Myocyte (in vitro differentiated cells): Measurements from ENCODE around the gene SLC25A11. TPM values are rescaled to one million over a fixed set of nuclear protein-coding genes. Genes with fewer than 3 reads are reported as not detected.

Experiments used
- DNase-seq: peaks from one replicate; pipeline ENCODE4 v3.0.0-alpha.2; 2012; ENCODE audit warnings: low read depth
- microRNA-seq: library from miRNA; unstranded; fragments of <30 nt; microRNA quantifications from one replicate; pipeline ENCODE4, GENCODE V29; 2016
- total RNA-seq: library from RNA; depleted of rRNA; stranded (reverse); fragments of >200 nt; gene quantifications from 2 replicates; pipeline ENCODE4 v1.2.3, GENCODE V29; 2014

Gene SLC25A11
- total RNA-seq, 1 donor from 2014 or later = 87.4 TPM

DNA sequence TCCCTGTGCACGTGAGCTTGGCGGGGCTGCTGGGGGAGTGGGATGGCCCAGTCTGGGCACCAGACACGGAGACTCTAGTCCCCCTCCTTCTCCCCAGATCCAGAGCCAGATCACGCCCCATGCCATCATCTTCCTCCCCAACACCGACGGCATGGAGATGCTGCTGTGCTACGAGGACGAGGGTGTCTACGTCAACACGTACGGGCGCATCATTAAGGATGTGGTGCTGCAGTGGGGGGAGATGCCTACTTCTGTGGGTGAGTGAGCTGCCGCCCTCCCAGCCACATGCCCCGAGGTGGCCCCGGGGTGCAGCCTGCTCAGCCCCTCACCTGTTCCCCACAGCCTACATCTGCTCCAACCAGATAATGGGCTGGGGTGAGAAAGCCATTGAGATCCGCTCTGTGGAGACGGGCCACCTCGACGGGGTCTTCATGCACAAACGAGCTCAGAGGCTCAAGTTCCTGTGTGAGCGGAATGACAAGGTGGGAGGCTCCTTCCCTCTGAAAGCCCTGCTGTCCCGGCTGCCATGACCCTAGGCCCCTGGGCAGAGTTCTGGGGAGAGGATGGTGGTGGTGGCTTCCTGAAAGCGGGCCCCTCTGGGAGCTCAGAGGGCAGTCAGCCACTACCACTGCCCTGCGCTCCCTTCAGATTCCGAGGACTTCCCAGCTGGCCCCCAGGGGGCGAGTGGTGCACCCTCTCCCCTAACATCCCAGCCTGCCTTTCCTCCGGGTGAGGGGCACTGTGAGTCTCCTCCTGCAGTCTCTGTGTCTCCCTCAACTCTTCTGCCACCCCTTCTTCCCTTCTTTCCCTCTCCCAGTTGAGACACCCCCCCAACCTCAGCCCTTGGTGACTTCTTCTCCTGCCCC is 43.3 kb downstream of the SLC25A11 start:
- no peak for DNase-seq

GRCh38 chr17:4895657-4896331 is 44.1 kb downstream of the SLC25A11 start:
- DNase-seq = no peak

- DNase-seq = no peak
Measured at GRCh38 chr17:4895121-4895520, 44.7 kb downstream of the SLC25A11 start.

DNA sequence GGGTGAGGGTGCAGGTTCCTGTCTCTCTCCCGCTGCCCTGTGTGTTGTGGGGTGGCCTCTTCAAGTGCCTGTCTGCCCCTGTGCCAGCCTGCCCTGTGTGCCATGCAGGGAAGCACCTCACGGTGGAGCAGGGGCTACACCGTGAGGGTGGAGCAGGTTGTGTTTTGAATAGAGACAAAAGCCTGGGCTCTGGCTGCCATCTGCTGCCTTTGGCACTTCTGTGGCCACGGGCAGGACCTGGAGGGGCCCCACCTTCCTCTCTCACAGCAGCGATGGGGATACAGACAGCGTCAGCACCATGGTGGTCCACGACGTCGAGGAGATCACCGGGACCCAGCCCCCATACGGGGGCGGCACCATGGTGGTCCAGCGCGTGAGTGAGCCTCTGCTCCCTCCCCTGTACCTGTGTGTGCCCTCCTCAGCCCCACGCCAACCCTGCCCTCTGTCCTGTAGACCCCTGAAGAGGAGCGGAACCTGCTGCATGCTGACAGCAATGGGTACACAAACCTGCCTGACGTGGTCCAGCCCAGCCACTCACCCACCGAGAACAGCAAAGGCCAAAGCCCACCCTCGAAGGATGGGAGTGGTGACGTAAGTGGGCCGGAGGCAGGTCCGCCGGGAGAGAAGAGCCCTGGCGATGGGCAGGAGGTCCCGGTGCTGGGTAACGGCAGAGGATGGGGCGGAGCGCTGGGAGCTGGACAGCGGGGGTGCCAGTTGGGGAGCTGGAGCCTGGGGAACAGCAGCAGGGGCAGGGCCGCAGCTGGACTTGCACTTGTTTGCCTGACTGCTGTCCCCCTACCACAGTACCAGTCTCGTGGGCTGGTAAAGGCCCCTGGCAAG is 45.9 kb downstream of the SLC25A11 start:
- no peak for DNase-seq

- no peak for DNase-seq
Measured at GRCh38 chr17:4893272-4893671, 46.6 kb downstream of the SLC25A11 start.

GRCh38 chr17:4892499-4893221 is 47.2 kb downstream of the SLC25A11 start:
- no peak for DNase-seq

DNA sequence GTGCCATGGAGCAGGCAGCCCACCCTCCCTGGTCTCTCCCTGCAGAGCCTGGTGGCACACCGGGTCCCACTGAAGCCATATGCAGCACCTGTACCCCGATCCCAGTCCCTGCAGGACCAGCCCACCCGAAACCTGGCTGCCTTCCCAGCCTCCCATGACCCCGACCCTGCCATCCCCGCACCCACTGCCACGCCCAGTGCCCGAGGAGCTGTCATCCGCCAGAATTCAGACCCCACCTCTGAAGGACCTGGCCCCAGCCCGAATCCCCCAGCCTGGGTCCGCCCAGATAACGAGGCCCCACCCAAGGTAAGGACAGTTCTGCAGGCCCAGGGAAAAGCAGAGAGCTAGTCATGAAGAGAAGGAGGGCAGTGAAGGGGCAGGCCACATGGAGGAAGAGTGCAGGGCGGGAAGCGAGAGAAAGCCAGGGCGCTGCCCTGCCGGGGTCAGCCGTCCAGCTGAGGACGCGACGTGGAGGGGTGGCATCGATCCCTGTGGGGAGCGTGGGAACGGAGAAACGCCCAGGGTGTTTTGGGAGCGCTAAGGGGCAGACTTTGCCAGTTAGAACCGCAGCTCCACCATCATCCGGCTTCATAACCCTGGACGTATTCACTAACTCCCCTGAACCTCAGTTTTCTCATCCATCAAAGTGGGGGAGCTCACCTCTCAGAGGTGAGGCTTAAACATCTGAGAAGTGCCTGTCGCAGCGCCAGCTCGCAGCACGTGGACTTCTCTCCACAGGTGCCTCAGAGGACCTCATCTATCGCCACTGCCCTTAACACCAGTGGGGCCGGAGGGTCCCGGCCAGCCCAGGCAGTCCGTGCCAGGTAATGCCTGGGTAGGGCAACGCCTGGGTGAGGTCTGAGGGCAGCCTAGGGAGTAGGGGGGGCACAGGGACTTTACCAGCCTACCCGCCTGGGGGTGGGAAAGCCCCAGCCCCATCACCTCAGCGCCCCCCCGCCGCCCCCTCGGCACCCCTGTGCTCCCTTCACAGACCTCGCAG is 48.1 kb downstream of the SLC25A11 start:
- DNase-seq = no peak

GRCh38 chr17:4887581-4887980 is 52.3 kb downstream of the SLC25A11 start:
- DNase-seq = no peak

Small RNA genes lying within 50 kb of the gene (microRNA-seq; reads per million reads assigned to microRNA genes)
- gene MIR6864 (not detected), gene MIR6865 (not detected)

Other genes starting within 250 kb of the SLC25A11 start
- gene PELP1, start 235.9 kb downstream of the SLC25A11 start, total RNA-seq = 31.3 and 52.0 TPM in 2 replicates
- 7.8 and 10.8 TPM in 2 replicates for gene ARRB2, start 229.4 kb downstream of the SLC25A11 start, total RNA-seq
- gene MED11, start 208.6 kb downstream of the SLC25A11 start, total RNA-seq = 31.0 and 32.7 TPM in 2 replicates
- 0.05 TPM in 1 of 2 replicates, not detected in the other for gene ZMYND15, start 200.2 kb downstream of the SLC25A11 start, total RNA-seq
- gene CXCL16, start 200.1 kb downstream of the SLC25A11 start, total RNA-seq = 0.57 and 1.1 TPM in 2 replicates
- not detected in 2 replicates for gene TM4SF5, start 168.2 kb downstream of the SLC25A11 start, total RNA-seq
- gene VMO1, start 153.7 kb downstream of the SLC25A11 start, total RNA-seq = 0.73 TPM in 1 of 2 replicates, not detected in the other
- not detected in 2 replicates for gene GLTPD2, start 151.1 kb downstream of the SLC25A11 start, total RNA-seq
- 185 and 231 TPM in 2 replicates for gene PSMB6, start 143.9 kb downstream of the SLC25A11 start, total RNA-seq
- gene PLD2, start 132.9 kb downstream of the SLC25A11 start, total RNA-seq = 6.7 and 9.8 TPM in 2 replicates
- gene MINK1, start 106.7 kb downstream of the SLC25A11 start, total RNA-seq = 17.6 and 18.1 TPM in 2 replicates
- 0.42 and 0.94 TPM in 2 replicates for gene C17orf107, start 40.5 kb downstream of the SLC25A11 start, total RNA-seq
- gene CHRNE, start 36.9 kb downstream of the SLC25A11 start, total RNA-seq = not detected in 2 replicates
- gene GP1BA, start 7.8 kb downstream of the SLC25A11 start, total RNA-seq = not detected in 2 replicates
- 40.1 and 53.3 TPM in 2 replicates for gene RNF167, start 222 bp upstream of the SLC25A11 start, total RNA-seq
- gene PFN1, start 8.5 kb upstream of the SLC25A11 start, total RNA-seq = 1,067 and 1,213 TPM in 2 replicates
- 833 and 1,073 TPM in 2 replicates for gene ENO3, start 11.1 kb upstream of the SLC25A11 start, total RNA-seq
- gene SPAG7, start 27.8 kb upstream of the SLC25A11 start, total RNA-seq = 114 and 133 TPM in 2 replicates
- gene CAMTA2, start 47.6 kb upstream of the SLC25A11 start, total RNA-seq = 13.7 and 23.8 TPM in 2 replicates
- 0.62 TPM in 1 of 2 replicates, not detected in the other for gene INCA1, start 57.5 kb upstream of the SLC25A11 start, total RNA-seq
- 146 and 162 TPM in 2 replicates for gene KIF1C, start 57.9 kb upstream of the SLC25A11 start, total RNA-seq
- not detected in 2 replicates for gene SLC52A1, start 95.4 kb upstream of the SLC25A11 start, total RNA-seq
- gene ZFP3, start 138.4 kb upstream of the SLC25A11 start, total RNA-seq = 0.16 and 0.32 TPM in 2 replicates
- 6.3 and 6.5 TPM in 2 replicates for gene ZNF232, start 171.8 kb upstream of the SLC25A11 start, total RNA-seq
- 0.11 and 0.16 TPM in 2 replicates for gene USP6, start 176.0 kb upstream of the SLC25A11 start, total RNA-seq